ENCODE data around the gene CFAP65. TPM values are rescaled to one million over a fixed set of nuclear protein-coding genes. Genes with fewer than 3 reads are reported as not detected.

The CFAP65 gene
- total and polyA plus RNA-seq, 2 of the 13 experiments (the other 11 are each of a cell fraction or from before 2014, with no cell fraction given), result 0.05 TPM; not detected in 1

DNA sequence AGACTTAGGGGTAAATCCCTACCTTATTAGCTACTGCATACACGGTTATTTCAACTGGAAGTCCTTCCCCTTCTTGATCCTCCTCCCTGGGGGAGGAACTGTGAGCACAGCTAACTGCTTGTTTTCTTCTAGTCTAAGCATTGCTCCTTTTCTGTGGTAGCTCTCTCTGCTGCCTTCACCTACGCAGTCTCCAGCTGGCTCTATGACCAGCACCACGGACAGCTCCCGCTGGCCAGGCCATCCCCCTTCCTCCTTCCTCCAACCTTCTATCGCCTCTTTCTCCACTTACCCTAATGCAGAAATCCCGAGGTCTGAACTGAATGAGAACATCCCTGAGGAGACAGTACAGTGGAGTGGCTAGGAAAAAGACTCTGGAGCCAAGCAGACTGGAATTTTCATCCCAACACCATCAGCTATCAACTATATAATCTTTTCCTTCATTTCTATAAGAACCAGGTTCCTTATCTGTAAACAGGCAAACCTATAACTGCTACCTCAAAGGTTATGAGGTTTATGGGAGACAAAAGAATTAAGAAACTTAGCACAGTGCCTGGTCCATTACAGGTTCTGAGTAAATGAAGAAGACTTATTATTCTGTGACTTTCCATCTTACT lies 4.7 kb upstream of the CFAP65 start (continued):
- TF ChIP-seq ZBTB49 (CRISPR knock-in tag; IDR thresholded peaks at IDR 0.05; ENCODE audit: borderline replicate concordance), result peak; percentile 94
- TF ChIP-seq HNRNPH1 (optimal IDR thresholded peaks at IDR 0.05; ENCODE audit: low read depth, low read length), result no peak
- no peak for TF ChIP-seq ZNF414 (CRISPR knock-in tag; IDR thresholded peaks at IDR 0.05)
- TF ChIP-seq ZEB1 (IDR thresholded peaks at IDR 0.05; ENCODE audit: insufficient replicate concordance, low read depth), result no peak
- TF ChIP-seq ZNF780A (CRISPR knock-in tag; IDR thresholded peaks at IDR 0.05), result 0 out of 2 replicates have a peak, but pooled peaks have one; percentile 47
- 0 out of 2 replicates have a peak, but pooled peaks have one; percentile 46 for TF ChIP-seq HOXA9 (CRISPR knock-in tag; IDR thresholded peaks at IDR 0.05; ENCODE audit: borderline replicate concordance)
- TF ChIP-seq ZNF564 (CRISPR knock-in tag; IDR thresholded peaks at IDR 0.05), result 0 out of 2 replicates have a peak, but pooled peaks have one; percentile 45
- TF ChIP-seq SNAPC4 (CRISPR knock-in tag; IDR thresholded peaks at IDR 0.05), result no peak
- TF ChIP-seq RXRA (CRISPR knock-in tag; IDR thresholded peaks at IDR 0.05), result no peak
- peak; percentile 89; the same call in 1 of the 2 replicates for TF ChIP-seq MXD3 (CRISPR knock-in tag; IDR thresholded peaks at IDR 0.05)
- TF ChIP-seq ZNF776 (CRISPR knock-in tag; IDR thresholded peaks at IDR 0.05), result no peak
- TF ChIP-seq RORA (CRISPR knock-in tag; IDR thresholded peaks at IDR 0.05), result no peak
- no peak for TF ChIP-seq HNRNPUL1 (IDR thresholded peaks at IDR 0.05; ENCODE audit: low read depth, low read length)
- TF ChIP-seq SP1 (IDR thresholded peaks at IDR 0.05), result no peak
- peak; percentile 49; the same call in 1 of the 2 replicates for TF ChIP-seq SP1 (CRISPR knock-in tag; IDR thresholded peaks at IDR 0.05)
- peak; percentile 90 for TF ChIP-seq HOXA5 (CRISPR knock-in tag; IDR thresholded peaks at IDR 0.05)
- TF ChIP-seq, protein P1, sequence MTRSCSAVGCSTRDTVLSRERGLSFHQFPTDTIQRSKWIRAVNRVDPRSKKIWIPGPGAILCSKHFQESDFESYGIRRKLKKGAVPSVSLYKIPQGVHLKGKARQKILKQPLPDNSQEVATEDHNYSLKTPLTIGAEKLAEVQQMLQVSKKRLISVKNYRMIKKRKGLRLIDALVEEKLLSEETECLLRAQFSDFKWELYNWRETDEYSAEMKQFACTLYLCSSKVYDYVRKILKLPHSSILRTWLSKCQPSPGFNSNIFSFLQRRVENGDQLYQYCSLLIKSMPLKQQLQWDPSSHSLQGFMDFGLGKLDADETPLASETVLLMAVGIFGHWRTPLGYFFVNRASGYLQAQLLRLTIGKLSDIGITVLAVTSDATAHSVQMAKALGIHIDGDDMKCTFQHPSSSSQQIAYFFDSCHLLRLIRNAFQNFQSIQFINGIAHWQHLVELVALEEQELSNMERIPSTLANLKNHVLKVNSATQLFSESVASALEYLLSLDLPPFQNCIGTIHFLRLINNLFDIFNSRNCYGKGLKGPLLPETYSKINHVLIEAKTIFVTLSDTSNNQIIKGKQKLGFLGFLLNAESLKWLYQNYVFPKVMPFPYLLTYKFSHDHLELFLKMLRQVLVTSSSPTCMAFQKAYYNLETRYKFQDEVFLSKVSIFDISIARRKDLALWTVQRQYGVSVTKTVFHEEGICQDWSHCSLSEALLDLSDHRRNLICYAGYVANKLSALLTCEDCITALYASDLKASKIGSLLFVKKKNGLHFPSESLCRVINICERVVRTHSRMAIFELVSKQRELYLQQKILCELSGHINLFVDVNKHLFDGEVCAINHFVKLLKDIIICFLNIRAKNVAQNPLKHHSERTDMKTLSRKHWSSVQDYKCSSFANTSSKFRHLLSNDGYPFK (CRISPR knock-in tag; IDR thresholded peaks at IDR 0.05; ENCODE audit: borderline replicate concordance), result no peak
- TF ChIP-seq MBNL3 (CRISPR knock-in tag; conservative IDR thresholded peaks at IDR 0.05), result no peak
- TF ChIP-seq FOSL1 (CRISPR knock-in tag; IDR thresholded peaks at IDR 0.05; ENCODE audit: borderline replicate concordance), result no peak

Data from HepG2 (cell line).